Activated naive CD8-positive, alpha-beta T cell treated with anti-CD3 and anti-CD28 coated beads, Interleukin-2, amount 10 ng/mL, durations not matched to agents 7 days and 5 days (primary cell): ENCODE data around the gene ACOX3. TPM values are rescaled to one million over a fixed set of nuclear protein-coding genes. Genes with fewer than 3 reads are reported as not detected.

ENCODE experiments used
- ATAC-seq: fragments of 150-1000 bp; cut with Tn5 transposase; one replicate; pipeline ENCODE4 v1.10.0; 2021; ENCODE audit warnings: low read depth, moderate library complexity
- POLR2A ChIA-PET: fragments of 350-600 bp; sonication (Branson Sonifier 250); formaldehyde crosslinking; loops from one replicate; lab custom pipeline; 2021; ENCODE audit warnings: antibody characterized with exemption; lab: Charles Lee
- DNase-seq: peaks from one replicate; pipeline ENCODE4 v3.0.0; 2021
- H3K27ac Mint-ChIP-seq: one replicate; pipeline ENCODE4 v1.8.0; 2022; ENCODE audit warnings: mild to moderate bottlenecking, mixed read lengths
- H3K27me3 Mint-ChIP-seq: one replicate; pipeline ENCODE4 v1.8.0; 2022; ENCODE audit warnings: mild to moderate bottlenecking, moderate library complexity, mixed read lengths
- H3K36me3 Mint-ChIP-seq: one replicate; pipeline ENCODE4 v1.8.0; 2021; ENCODE audit warnings: mild to moderate bottlenecking, mixed read lengths
- H3K4me1 Mint-ChIP-seq: one replicate; pipeline ENCODE4 v1.8.0; 2021; ENCODE audit warnings: mixed read lengths
- H3K4me3 Mint-ChIP-seq: one replicate; pipeline ENCODE4 v1.8.0; 2022; ENCODE audit warnings: mild to moderate bottlenecking, moderate library complexity, mixed read lengths
- H3K9me3 Mint-ChIP-seq: one replicate; pipeline ENCODE4 v1.8.0; 2021; ENCODE audit warnings: mixed read lengths
- total RNA-seq, 2 experiments: library from RNA; stranded (reverse); gene quantifications; one replicate each; pipeline ENCODE4 v1.2.3, GENCODE V29; 2021

Gene ACOX3
- total RNA-seq, 2 experiments from 2014 or later, result 15.2 to 16.6 TPM

DNA sequence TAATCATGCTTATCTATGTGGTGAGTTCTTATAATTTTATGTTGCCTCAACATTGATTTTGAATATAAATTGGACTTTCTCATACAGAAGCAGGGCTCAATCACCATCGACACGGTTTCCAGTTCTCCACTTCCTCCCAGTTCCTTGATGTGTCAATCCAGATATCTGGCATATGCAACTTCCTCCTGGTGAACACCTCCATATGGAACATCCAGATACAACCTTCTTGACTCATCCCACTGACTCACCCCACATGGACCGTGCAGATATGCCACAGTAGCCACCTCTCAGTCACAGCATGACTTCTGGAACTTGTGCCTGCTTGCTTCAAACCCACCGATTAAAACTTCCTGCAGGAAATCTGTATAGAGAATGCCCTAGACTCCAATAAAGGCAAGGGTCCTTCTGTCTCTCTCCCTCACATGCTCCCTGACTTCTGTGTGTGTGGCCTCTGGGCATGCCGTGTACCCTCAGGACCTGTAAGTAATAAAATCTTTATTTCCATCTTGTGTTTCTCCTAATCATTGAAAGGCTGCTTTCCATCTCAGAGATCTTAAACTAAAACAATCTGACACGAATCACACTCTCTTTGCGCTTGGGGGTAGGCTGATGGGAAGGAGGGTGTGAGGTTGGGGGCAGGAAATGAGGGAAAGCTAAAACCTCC is 104.0 kb downstream of the ACOX3 start:
- POLR2A ChIA-PET, result no interaction called here
- no peak overlapping the region for H3K27ac Mint-ChIP-seq
- no peak for ATAC-seq

DNA sequence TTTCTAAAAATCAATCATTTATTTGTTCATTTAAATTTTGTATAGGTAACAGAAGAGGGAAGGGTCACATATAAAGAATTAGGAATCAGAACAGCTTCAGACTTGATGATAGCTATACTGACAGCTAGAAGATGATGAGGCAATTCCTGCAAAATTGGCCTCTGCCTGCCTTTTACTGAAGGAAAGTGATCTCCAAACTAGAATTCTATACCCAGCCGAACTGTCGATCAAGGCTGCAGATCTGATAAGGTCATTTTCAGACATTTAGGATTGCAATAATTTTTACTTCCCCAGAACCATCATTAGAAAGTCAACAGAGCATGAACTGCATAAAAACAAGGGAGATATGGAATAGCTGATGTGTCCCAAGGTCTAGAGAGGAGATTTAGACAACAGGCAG is 104.7 kb downstream of the ACOX3 start:
- ATAC-seq, result no peak

More for the DNA sequence above, 104.0 kb downstream of the ACOX3 start:
- H3K36me3 Mint-ChIP-seq, result no peaks in the 10 kb centered on the region
- no peak overlapping the region for H3K4me3 Mint-ChIP-seq
- H3K27me3 Mint-ChIP-seq, result peaks cover 2% of the 10 kb centered on the region
- peaks cover 13% of the 10 kb centered on the region for H3K9me3 Mint-ChIP-seq
- H3K4me1 Mint-ChIP-seq, result no peaks in the 10 kb centered on the region
- DNase-seq, result no peak

DNA sequence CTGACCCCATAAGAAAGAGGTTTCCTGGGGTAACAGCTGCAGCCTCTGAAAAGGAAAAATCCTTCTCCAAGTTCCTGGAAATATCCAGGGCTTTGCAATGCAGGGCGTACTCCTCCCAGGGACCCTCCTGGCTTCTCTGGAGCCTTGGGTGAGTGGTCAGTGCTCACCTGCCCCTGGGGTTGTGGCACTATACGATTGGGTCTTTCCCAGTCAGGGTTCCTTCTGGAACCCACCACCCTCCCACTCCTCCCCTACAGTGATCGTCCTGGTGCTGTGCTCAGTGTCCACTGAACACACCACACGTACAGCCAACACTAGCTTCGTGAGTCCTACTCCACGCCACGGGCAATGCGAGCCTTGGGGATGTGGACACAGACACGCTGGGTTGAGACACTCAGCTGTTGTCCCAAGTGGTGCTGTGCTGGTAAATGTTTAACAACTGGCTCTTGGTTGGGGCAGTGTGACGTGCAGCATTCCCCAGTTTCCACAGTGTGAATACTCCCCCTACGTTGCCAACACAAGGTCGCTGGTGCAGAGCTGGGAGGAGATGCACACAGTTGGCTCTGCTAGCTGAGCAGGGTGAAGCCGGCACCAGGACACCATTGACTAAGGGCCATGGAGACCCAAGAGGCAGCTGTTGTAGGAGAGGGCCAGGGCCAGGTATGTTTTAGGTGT is 105.6 kb downstream of the ACOX3 start:
- POLR2A ChIA-PET, result no interaction called here
- Mint-ChIP-seq H3K27me3 (peaks cover 2% of the 10 kb centered on the region), H3K4me1 (no peaks in the 10 kb centered on the region), H3K4me3 (no peak overlapping the region), H3K36me3 (no peaks in the 10 kb centered on the region), H3K27ac (no peak overlapping the region), H3K9me3 (peaks cover 13% of the 10 kb centered on the region)
- DNase-seq (no peak), ATAC-seq (no peak)

More for the DNA sequence above, 104.7 kb downstream of the ACOX3 start:
- POLR2A ChIA-PET, result no interaction called here
- Mint-ChIP-seq H3K36me3 (no peaks in the 10 kb centered on the region), H3K9me3 (peaks cover 13% of the 10 kb centered on the region), H3K4me3 (no peak overlapping the region), H3K4me1 (no peaks in the 10 kb centered on the region), H3K27ac (no peak overlapping the region), H3K27me3 (peaks cover 2% of the 10 kb centered on the region)
- DNase-seq, result no peak

DNA sequence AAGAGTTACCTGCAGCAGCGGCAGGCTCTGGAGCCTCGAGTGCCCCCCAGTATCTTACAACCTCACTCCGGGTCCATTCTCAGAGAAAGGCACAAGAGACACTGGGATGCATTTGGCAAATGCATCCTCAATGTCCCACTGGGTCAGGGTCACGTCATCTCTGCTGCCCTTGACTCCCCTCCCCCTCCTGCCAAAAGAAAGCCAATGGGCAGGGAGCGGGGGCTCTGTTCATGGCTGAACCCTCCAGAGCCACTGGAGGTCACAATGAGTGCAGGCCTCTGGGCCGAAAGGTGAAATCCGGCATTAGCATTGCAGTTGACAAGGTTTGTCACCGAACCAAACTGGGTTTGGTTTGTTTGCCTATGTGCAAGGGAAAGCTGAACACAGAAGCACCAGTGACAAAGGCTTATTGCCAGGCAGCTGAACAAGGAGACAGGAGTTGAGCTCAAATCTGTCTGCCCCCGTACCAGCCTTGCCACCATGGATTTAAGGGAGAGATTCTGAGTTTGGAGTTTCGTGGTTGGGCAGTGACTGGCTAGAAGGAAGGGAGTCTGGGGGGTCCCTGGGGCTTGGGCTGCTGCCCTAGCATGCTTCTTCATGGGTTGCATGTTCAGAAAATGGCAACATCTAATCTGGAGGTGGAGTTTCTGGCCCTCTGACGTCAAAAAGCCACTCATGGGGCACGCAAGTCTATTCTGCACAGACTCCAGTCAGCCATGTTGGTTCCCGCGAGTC is 106.6 kb downstream of the ACOX3 start:
- Mint-ChIP-seq H3K27ac (no peak overlapping the region), H3K36me3 (no peaks in the 10 kb centered on the region), H3K27me3 (peaks cover 2% of the 10 kb centered on the region), H3K9me3 (peaks cover 13% of the 10 kb centered on the region), H3K4me3 (no peak overlapping the region), H3K4me1 (no peaks in the 10 kb centered on the region)
- no peak for ATAC-seq
- POLR2A ChIA-PET, result no interaction called here
- no peak for DNase-seq

DNA sequence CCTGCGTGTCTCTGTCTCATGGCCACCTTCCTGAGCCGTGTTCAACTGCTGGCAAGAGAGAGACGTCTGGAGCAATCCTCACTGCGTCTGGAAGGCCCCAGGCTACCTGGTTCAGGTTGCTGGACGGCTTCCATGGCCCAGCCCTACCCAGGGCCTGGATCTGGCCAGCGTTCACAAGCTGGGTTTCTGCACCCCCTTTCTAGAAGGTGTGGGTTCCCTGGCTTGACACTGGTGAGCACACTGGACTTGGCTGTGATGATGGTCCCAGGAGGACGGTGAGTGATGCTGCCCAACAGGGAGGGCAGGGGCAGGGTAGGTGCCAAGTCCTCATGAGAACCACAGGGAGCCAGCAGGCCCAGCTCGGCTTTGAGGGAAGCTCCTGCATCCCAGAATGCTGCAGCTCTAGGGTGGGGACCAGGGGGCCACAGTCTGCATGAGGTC is 107.6 kb downstream of the ACOX3 start:
- DNase-seq (no peak), ATAC-seq (no peak)
- no peaks in the 10 kb centered on the region for H3K27me3 Mint-ChIP-seq
- H3K4me3 Mint-ChIP-seq, result no peak overlapping the region
- no peaks in the 10 kb centered on the region for H3K36me3 Mint-ChIP-seq
- peaks cover 13% of the 10 kb centered on the region for H3K9me3 Mint-ChIP-seq
- no peaks in the 10 kb centered on the region for H3K4me1 Mint-ChIP-seq
- POLR2A ChIA-PET, result no interaction called here
- no peak overlapping the region for H3K27ac Mint-ChIP-seq

DNA sequence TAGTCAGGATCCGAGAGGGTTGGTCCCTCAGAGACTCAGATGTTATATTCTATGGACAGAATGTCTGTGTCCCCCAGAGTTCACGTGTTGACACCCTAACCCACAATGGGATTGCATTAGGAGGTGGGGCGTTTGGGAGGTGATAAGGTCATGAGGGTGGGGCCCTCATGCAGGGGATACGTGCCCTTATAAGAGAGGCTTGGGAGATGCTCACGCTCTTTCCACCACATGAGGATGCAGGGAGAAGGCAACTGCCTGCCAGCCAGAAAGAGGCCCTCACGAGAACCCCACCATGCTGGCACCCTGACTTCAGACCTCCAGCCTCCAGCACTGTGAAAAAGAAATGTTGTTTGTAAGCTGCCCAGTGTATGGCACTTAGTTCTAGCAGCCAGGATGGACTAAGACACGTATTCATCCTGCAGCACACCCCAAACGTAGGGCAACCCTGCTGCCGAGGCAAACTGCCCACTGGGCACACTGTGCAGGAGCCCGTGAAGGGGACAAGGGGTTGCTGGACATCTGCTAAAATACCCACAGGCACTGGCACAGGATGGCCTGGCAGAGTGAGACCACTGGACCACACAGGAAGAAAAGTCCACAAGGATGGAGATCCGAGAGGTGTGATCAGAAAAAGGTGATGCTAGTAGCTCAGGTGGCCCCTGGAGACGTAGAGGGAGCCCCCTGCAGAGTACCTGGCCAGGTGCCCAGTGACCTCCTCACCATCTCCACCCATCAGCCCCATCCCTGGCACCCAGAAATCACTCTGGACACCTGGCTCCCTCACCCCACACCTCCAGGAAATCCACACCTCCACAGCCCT is 108.3 kb downstream of the ACOX3 start:
- ATAC-seq, result no peak
- Mint-ChIP-seq H3K27me3 (no peaks in the 10 kb centered on the region), H3K27ac (no peak overlapping the region), H3K4me1 (no peaks in the 10 kb centered on the region), H3K4me3 (no peak overlapping the region), H3K36me3 (no peaks in the 10 kb centered on the region), H3K9me3 (peaks cover 13% of the 10 kb centered on the region)
- POLR2A ChIA-PET, result no interaction called here
- DNase-seq, result no peak

DNA sequence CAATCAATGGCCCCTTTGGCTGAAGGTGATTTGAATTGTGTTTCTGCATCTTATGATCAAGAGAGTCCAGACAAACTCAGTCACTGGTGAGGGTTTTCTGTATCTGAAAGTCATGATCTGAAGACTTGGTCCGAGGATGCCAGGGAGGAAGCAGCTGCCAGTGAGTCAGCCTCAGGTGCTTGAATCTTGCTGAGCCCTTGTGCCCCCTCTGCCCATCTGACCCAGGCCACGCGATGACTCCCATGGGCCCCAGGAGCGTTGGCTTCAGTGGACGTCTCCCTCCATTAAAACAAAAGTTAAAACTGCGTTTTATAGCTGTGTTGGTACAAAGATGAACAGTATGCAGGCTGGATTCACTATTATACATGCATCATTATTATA is 109.0 kb downstream of the ACOX3 start:
- no peak for ATAC-seq
- peaks cover 10% of the 10 kb centered on the region for H3K9me3 Mint-ChIP-seq
- H3K36me3 Mint-ChIP-seq, result no peaks in the 10 kb centered on the region
- H3K4me3 Mint-ChIP-seq, result no peak overlapping the region
- no peak for DNase-seq
- POLR2A ChIA-PET, result no interaction called here
- no peak overlapping the region for H3K27ac Mint-ChIP-seq
- no peaks in the 10 kb centered on the region for H3K27me3 Mint-ChIP-seq
- no peaks in the 10 kb centered on the region for H3K4me1 Mint-ChIP-seq

DNA sequence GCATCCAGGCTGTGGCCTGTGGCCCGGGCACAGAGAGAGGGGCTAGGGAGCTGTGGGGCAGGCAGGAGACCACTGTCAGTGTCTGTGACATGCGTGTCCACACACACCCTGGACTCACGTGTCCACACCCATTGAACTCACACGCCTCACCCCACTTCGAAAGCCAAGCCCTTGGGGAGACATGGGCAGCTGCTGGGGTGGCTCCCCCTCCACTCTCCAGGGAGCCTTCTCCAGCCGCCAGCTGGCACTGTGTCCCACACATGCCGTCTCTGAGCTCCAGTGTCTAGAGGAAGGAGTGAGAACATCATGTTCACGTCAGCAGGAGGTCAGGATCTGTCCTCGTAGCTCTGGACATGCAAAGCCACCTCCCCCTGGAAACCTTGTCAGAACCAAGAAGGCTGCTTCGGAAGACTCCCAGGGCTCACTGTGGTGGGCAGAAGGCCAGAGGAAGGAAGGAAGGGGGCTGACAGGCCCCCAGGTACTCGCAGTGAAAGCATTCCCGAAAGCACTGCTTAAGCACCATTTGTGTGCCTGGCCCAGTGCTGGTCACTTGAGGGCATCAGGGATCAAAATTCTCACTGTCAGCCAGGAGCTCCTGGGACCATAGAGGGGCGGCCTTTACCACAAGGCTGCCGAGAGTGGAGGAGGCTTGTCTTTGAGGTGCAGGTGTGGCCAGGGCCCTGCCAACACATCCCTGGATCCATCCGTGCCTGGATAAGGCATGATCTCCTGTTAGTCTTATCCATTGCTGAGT is 109.5 kb downstream of the ACOX3 start:
- Mint-ChIP-seq H3K36me3 (no peaks in the 10 kb centered on the region), H3K4me3 (no peak overlapping the region), H3K27me3 (no peaks in the 10 kb centered on the region), H3K4me1 (no peaks in the 10 kb centered on the region), H3K9me3 (peaks cover 8% of the 10 kb centered on the region), H3K27ac (no peak overlapping the region)
- ATAC-seq, result no peak
- DNase-seq, result no peak
- POLR2A ChIA-PET, result no interaction called here

DNA sequence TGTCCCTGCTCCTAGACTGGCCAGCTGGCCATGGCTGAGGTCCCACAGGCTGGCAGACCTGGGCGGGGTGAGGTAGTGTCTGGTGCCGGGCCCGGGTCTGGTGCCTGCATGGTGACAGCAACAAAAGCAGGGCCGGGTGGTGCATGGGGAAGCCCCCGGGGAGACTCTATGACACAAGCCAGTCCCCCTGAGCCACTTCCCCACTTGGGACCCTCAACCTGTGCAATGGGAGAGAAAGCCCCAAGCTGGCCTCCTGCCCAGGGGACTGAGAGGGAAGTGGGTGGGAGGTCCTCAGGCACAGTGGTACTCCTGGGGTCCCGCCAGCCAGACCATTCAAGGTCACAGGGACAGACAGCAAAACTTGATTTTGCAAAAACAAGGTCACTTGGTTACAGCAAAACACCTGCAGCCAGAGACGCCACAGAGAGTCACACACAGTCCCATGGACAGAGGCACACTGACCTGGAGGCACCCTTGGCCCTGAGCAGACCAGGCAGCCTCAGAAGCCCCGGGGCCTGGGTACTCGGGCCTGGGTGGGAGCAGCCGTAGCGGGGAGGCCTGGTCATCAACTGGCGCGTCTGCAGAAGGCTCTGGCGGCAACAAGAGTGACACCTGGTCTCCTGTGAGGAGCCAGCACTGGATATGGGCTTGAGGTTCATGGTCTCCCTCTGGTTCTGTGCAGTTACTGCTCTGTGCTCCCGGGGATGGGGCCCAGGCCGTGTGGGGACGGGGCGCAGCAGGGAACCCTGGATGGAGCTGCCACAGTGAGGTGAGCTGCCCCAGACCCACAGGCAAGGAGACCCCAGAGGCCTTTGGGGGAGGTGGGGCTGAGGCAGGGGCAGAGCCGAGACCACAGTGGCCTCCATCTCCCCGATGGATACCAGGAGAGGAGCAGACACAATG is 110.4 kb downstream of the ACOX3 start:
- POLR2A ChIA-PET, result no interaction called here
- no peaks in the 10 kb centered on the region for H3K27me3 Mint-ChIP-seq
- no peaks in the 10 kb centered on the region for H3K36me3 Mint-ChIP-seq
- no peak overlapping the region for H3K4me3 Mint-ChIP-seq
- H3K9me3 Mint-ChIP-seq, result peaks cover 3% of the 10 kb centered on the region
- DNase-seq (peak; percentile 11), ATAC-seq (no peak)
- no peak overlapping the region for H3K27ac Mint-ChIP-seq
- H3K4me1 Mint-ChIP-seq, result no peaks in the 10 kb centered on the region

DNA sequence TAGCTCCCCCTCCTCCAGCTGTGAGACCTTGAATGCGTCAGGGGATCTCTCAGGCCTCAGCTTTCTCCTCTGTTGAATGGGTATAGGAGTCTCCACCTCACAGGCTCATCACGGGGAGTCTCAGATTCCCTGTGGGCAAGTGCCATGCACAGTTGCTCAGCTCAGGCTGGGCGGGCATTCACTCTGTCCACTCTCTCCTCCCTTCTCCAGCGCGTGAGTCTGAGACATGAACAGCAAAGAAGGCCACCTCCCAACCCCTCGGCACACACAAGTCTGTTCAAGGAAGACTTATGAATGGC is 111.0 kb downstream of the ACOX3 start:
- Mint-ChIP-seq H3K9me3 (peaks cover 3% of the 10 kb centered on the region), H3K27ac (no peak overlapping the region), H3K36me3 (no peaks in the 10 kb centered on the region), H3K4me3 (no peak overlapping the region), H3K27me3 (no peaks in the 10 kb centered on the region), H3K4me1 (no peaks in the 10 kb centered on the region)
- POLR2A ChIA-PET, result no interaction called here
- no peak for ATAC-seq
- DNase-seq, result peak; percentile 13

DNA sequence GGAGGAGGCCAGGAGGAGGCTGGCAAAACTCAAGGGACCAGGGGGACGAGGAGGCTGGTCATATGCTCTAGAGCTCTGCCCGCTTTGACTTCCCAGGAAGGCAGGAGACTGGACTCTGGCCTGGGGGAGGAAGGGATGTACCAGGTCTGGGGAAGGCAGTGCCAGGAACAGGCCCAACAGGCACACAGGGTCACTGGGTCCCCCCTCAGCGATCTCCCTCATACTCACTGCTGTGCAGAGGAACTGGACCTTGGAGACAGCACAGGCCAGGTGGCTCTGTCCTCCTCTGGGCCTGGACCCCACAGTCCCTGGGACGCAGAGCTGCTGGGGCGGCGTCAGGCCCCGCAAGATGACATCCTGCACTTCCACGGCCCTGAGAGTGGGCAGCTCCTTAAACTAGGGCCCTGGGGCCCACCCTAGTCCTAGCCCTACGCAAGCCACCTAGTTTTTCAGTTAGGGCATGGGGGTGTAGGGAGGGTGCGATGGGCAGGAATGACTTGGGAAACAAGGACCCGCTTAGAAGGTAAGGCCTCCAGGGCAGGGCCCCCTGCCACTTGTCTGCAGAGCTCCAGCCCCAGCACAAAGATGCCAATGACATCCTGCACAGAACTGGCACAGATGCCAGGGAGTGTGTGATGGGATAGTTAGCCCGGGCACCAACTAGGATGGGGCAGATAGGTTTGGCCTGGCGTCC is 111.5 kb downstream of the ACOX3 start:
- H3K4me1 Mint-ChIP-seq, result no peaks in the 10 kb centered on the region
- no peaks in the 10 kb centered on the region for H3K27me3 Mint-ChIP-seq
- POLR2A ChIA-PET, result no interaction called here

DNA sequence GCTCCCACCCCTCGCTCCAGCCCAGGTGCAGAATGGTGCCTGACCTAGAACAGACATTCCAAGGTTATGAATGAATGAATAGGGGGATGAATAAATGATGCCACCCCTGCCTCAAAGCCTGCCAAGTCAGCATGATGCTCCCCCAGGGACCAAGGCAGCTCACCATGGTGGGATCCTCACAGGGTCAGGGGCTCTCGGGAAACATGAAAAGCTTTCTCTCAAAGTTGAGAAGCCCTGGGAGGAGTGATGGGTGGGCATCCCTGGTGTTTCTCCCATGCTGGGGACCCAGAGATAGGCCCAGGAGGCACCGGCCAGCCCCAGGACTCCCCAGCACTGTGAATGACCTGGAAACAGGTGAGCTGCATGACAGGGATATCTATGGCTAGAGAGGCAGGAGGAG is 112.1 kb downstream of the ACOX3 start:
- POLR2A ChIA-PET, result no interaction called here
- Mint-ChIP-seq H3K36me3 (no peaks in the 10 kb centered on the region), H3K27ac (no peak overlapping the region), H3K9me3 (peaks cover 3% of the 10 kb centered on the region), H3K4me1 (no peaks in the 10 kb centered on the region), H3K4me3 (no peak overlapping the region), H3K27me3 (no peaks in the 10 kb centered on the region)
- DNase-seq, result no peak
- no peak for ATAC-seq

More for the DNA sequence above, 111.5 kb downstream of the ACOX3 start:
- DNase-seq (peak; percentile 19), ATAC-seq (no peak)
- Mint-ChIP-seq H3K4me3 (no peak overlapping the region), H3K36me3 (no peaks in the 10 kb centered on the region), H3K27ac (no peak overlapping the region), H3K9me3 (peaks cover 3% of the 10 kb centered on the region)
